ENCODE results near the gene TMEM167B.

Gene TMEM167B

GRCh38 chr1:109109906-109110305 lies 19.3 kb downstream of the TMEM167B start:
- in situ Hi-C loops (cut with HindIII; ENCODE audit: low pct_ligation_motif_present, low pct_unique_long_range_greater_than_20kb, low sequenced_read_pairs) = no loop called here
- DNase-seq = no peak

- no peak for DNase-seq
- in situ Hi-C loops (cut with HindIII; ENCODE audit: low pct_ligation_motif_present, low pct_unique_long_range_greater_than_20kb, low sequenced_read_pairs) = no loop called here
These were observed 21.0 kb downstream of the TMEM167B start for GRCh38 chr1:109111386-109112055.

- in situ Hi-C loops (cut with HindIII; ENCODE audit: low pct_ligation_motif_present, low pct_unique_long_range_greater_than_20kb, low sequenced_read_pairs) = no loop called here
These were observed 21.6 kb downstream of the TMEM167B start for GRCh38 chr1:109112056-109112651.

GRCh38 chr1:109112652-109113285 lies 22.2 kb downstream of the TMEM167B start:
- peak; percentile 88 for DNase-seq
- in situ Hi-C loops (cut with HindIII; ENCODE audit: low pct_ligation_motif_present, low pct_unique_long_range_greater_than_20kb, low sequenced_read_pairs) = no loop called here

More at GRCh38 chr1:109112056-109112651, 21.6 kb downstream of the TMEM167B start:
- DNase-seq = peak; percentile 53

GRCh38 chr1:109113590-109114341 lies 23.2 kb downstream of the TMEM167B start, which contains the start of gene ELAPOR1:
ELAPOR1 (plus strand) TSS chr1:109114115; CDS start chr1:109114184, 69 bp downstream.
- no peak for DNase-seq
- in situ Hi-C loops (cut with HindIII; ENCODE audit: low pct_ligation_motif_present, low pct_unique_long_range_greater_than_20kb, low sequenced_read_pairs) = no loop called here

- no peak for DNase-seq
- in situ Hi-C loops (cut with HindIII; ENCODE audit: low pct_ligation_motif_present, low pct_unique_long_range_greater_than_20kb, low sequenced_read_pairs) = no loop called here
These were observed 23.7 kb downstream of the TMEM167B start for GRCh38 chr1:109114342-109114674.

- no peak for DNase-seq
- in situ Hi-C loops (cut with HindIII; ENCODE audit: low pct_ligation_motif_present, low pct_unique_long_range_greater_than_20kb, low sequenced_read_pairs) = no loop called here
These were observed 25.1 kb downstream of the TMEM167B start for GRCh38 chr1:109115685-109116084.

GRCh38 chr1:109116286-109116685 lies 25.7 kb downstream of the TMEM167B start:
- in situ Hi-C loops (cut with HindIII; ENCODE audit: low pct_ligation_motif_present, low pct_unique_long_range_greater_than_20kb, low sequenced_read_pairs) = no loop called here
- DNase-seq = no peak

- no peak for DNase-seq
- in situ Hi-C loops (cut with HindIII; ENCODE audit: low pct_ligation_motif_present, low pct_unique_long_range_greater_than_20kb, low sequenced_read_pairs) = no loop called here
These were observed 27.5 kb downstream of the TMEM167B start for GRCh38 chr1:109118089-109118488.

- in situ Hi-C loops (cut with HindIII; ENCODE audit: low pct_ligation_motif_present, low pct_unique_long_range_greater_than_20kb, low sequenced_read_pairs) = no loop called here
- DNase-seq = no peak
These were observed 29.8 kb downstream of the TMEM167B start for GRCh38 chr1:109120356-109120755.

GRCh38 chr1:109131059-109131458 lies 40.5 kb downstream of the TMEM167B start:
- in situ Hi-C loops (cut with HindIII; ENCODE audit: low pct_ligation_motif_present, low pct_unique_long_range_greater_than_20kb, low sequenced_read_pairs) = no loop called here
- no peak for DNase-seq

- no peak for DNase-seq
- in situ Hi-C loops (cut with HindIII; ENCODE audit: low pct_ligation_motif_present, low pct_unique_long_range_greater_than_20kb, low sequenced_read_pairs) = no loop called here
These were observed 41.2 kb downstream of the TMEM167B start for GRCh38 chr1:109131800-109132199.

- in situ Hi-C loops (cut with HindIII; ENCODE audit: low pct_ligation_motif_present, low pct_unique_long_range_greater_than_20kb, low sequenced_read_pairs) = no loop called here
- no peak for DNase-seq
These were observed 42.6 kb downstream of the TMEM167B start for GRCh38 chr1:109133002-109133706.

GRCh38 chr1:109133815-109134214 lies 43.3 kb downstream of the TMEM167B start:
- in situ Hi-C loops (cut with HindIII; ENCODE audit: low pct_ligation_motif_present, low pct_unique_long_range_greater_than_20kb, low sequenced_read_pairs) = no loop called here
- DNase-seq = no peak

GRCh38 chr1:109134423-109134822 lies 43.9 kb downstream of the TMEM167B start:
- DNase-seq = no peak

GRCh38 chr1:109135940-109136339 lies 45.4 kb downstream of the TMEM167B start:
- in situ Hi-C loops (cut with HindIII; ENCODE audit: low pct_ligation_motif_present, low pct_unique_long_range_greater_than_20kb, low sequenced_read_pairs) = no loop called here
- no peak for DNase-seq

More at GRCh38 chr1:109134423-109134822, 43.9 kb downstream of the TMEM167B start:
- in situ Hi-C loops (cut with HindIII; ENCODE audit: low pct_ligation_motif_present, low pct_unique_long_range_greater_than_20kb, low sequenced_read_pairs) = no loop called here

- no peak for DNase-seq
- in situ Hi-C loops (cut with HindIII; ENCODE audit: low pct_ligation_motif_present, low pct_unique_long_range_greater_than_20kb, low sequenced_read_pairs) = no loop called here
These were observed 46.2 kb downstream of the TMEM167B start for GRCh38 chr1:109136766-109137165.

- in situ Hi-C loops (cut with HindIII; ENCODE audit: low pct_ligation_motif_present, low pct_unique_long_range_greater_than_20kb, low sequenced_read_pairs) = no loop called here
- DNase-seq = no peak
These were observed 47.4 kb downstream of the TMEM167B start for GRCh38 chr1:109137958-109138357.

- in situ Hi-C loops (cut with HindIII; ENCODE audit: low pct_ligation_motif_present, low pct_unique_long_range_greater_than_20kb, low sequenced_read_pairs) = no loop called here
- DNase-seq = no peak
These were observed 47.8 kb downstream of the TMEM167B start for GRCh38 chr1:109138358-109138757.
